Stimulated activated CD4-positive, alpha-beta T cell treated with anti-CD3 and anti-CD28 coated beads, Interleukin-1b, Interleukin-23, amount 100 ng/mL, for 24 hours (primary cell): ENCODE measurements around the gene OGT.
"Not testable (repeated sequence)": the region's sequence is repeated elsewhere in the genome, so short reads cannot be mapped to it uniquely, and the experiment has no call there.

ENCODE experiments used
- DNase-seq, 4 experiments: peaks; one replicate each; pipeline ENCODE4 v3.0.0-alpha.2; 2020; ENCODE audit warnings: low read depth in 4 of 4, low spot score in 1 of 4

OGT gene

DNA sequence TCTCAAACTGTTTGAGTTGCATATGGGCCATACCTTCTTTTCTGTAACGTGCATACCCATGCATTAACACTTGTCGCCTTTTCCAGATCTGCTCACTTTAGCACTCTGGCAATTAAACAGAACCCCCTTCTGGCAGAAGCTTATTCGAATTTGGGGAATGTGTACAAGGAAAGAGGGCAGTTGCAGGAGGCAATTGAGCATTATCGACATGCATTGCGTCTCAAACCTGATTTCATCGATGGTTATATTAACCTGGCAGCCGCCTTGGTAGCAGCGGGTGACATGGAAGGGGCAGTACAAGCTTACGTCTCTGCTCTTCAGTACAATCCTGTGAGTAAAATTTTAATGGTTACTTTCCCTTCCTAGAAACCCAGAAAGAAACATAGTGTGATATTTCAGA lies 4.8 kb downstream of the OGT start:
- DNase-seq = no peak

DNA sequence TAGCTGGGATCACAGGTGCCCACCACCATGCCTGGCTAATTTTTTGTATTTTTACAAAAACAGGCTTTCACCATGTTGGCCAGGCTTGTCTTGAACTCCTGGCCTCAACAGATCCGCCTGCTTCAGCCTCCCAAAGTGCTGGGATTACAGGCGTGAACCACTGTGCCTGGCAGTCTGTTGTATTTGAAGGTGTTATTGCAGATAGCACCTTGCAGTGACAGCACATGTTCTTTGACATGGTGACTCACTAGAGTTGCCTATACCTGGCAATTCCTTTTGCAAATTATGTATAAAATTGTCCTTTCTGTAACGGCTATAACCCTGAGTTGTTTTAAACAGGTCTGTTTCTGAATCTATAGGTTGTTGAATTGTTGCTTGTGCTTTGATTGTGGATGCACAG lies 7.9 kb downstream of the OGT start:
- DNase-seq = no peak

GRCh38 chrX:71541210-71542022 lies 8.5 kb downstream of the OGT start:
- DNase-seq = no peak

GRCh38 chrX:71542411-71542810 lies 9.5 kb downstream of the OGT start:
- DNase-seq = no peak

DNA sequence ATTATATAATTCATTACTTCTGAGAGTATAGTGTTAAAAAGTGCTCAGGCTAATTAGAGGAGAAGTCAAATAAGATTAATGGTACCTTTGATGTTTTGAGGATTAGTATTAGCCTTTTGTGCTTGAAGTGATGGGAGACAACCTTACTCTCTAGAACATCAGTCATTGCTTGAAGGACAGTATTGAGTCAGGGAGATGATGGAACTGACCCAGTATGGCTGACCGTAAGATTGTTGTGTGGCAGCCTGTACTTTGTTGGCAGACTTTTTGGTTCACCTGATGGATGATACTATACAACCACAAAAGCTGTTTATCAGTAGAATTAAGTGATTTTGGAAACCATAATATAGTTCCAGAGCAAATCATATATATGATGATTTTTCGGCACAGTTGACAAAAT lies 9.9 kb downstream of the OGT start:
- DNase-seq = no peak

DNA sequence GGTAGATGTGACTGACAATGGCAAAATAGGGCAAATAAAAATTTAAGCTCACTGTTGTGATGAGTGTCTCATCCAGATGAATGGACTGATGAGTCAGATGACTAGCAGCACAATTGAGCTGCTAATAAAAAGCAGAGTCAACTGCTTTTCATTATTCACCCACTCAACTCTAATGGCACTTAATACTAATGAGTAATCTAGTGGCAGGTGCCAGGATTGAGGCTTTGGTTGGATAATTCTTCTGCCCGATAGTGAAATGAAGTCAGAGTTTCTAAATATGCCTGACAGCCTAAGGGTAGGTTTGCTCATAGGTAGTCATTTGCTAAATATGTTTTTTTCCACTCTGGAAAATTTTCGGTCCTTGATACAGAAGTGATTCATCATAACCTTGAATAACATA lies 10.4 kb downstream of the OGT start:
- DNase-seq = no peak

GRCh38 chrX:71545364-71545763 lies 12.5 kb downstream of the OGT start:
- DNase-seq = no peak

DNA sequence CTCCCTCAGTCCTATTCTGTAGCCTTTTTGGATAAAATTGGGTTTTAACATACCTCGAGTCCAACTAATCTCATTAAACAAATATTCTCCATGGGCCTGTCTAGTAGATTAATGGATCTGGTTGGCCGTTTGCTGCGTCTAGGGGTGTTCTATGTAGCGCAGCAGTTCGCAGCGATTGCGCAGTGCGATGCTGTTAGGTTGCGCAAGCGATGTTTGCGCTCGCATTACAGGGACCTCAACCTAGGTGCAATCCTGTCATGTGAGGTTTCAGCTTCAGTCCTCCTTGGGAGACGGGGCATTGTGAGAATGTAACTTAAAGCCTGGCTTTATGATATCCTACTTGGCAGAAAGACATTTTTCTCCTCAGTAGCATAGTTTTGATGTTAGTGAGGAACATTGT lies 14.0 kb downstream of the OGT start:
- DNase-seq = no peak

DNA sequence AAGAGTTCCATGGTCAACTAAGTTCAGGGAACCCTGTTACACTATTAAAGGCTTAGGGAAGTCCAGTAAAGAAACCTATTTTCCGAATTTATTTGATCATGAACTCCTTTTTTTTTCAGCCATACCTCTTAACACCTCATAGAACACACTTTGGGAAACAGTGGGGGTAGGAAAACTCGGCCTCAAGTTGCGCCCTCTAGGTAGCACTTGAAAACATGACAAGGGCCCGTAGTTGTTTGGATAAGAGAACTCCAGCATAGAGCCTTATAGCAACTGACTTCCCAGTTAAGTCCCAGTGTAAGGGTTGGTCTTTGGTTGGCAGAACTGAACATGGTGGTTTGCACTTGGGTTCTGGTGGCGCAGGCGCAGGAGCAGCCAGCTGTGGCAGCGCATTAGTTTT lies 14.4 kb downstream of the OGT start:
- no peak for DNase-seq

GRCh38 chrX:71549986-71550385 lies 17.1 kb downstream of the OGT start:
- DNase-seq = no peak

GRCh38 chrX:71550578-71550977 lies 17.7 kb downstream of the OGT start:
- no peak for DNase-seq

DNA sequence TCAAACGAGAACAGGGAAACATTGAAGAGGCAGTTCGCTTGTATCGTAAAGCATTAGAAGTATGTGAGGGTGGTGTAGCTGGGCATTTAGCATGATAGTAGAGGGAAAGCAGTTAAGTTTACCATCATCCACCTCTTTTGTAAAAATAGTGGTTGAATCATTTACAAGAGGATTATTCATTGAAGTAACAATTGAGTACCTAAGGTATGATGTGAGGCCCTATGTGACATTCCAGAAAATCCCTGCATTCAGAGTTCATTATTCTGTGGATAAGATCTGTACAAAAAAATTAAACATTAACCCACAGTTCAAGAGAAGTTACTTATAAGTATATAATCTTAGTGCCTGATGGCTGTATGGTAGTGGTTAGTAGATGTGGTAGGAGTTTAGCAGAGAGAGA lies 23.1 kb downstream of the OGT start:
- DNase-seq = no peak

GRCh38 chrX:71558920-71559319 lies 26.0 kb downstream of the OGT start:
- no peak for DNase-seq

DNA sequence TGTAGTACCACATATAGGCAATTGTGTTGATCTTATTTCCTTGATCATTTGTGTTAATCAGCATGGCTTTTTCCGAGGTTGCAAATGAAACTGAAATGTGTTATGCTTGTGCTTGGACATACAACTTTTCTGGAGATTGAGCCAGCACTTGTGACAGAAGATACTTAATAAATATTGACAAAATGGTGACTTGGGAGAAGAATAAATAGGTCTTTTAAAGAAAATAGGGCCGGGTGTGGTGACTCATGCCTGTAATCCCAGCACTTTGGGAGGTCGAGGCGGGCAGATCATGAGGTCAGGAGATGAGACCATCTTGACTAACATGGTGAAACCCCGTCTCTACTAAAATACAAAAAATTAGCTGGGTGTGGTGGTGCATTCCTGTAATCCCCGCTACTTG lies 26.9 kb downstream of the OGT start:
- not testable (repeated sequence) for DNase-seq

- no peak for DNase-seq
Observed at GRCh38 chrX:71563921-71564320, 31.0 kb downstream of the OGT start.

DNA sequence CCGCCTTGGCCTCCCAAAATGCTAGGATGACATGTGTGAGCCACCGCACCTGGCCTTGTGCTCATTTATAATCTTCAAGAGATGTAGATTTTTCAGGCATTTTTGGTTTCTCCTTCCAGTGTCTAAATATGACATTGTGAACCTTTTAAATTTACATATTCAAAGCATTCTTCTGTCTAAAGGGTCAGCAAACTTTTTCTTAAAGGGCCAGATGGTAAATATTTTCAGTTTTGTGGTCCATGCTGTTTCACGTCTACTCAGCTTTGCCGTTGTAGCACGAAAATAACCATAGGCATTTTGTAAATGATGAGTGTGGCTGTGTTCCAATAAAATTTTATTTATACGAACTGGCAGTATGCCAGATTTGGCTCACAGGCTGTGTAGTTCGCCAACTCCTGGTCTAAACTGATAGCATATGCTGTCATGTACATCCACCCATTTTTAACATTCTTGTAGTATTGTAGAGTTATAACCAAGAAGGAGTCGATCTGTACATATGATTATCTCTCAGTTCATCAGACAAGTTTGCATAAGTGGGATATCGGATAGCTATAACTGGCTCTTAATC lies 32.7 kb downstream of the OGT start:
- DNase-seq = no peak

- DNase-seq = not testable (repeated sequence)
Observed at GRCh38 chrX:71571390-71571789, 38.5 kb downstream of the OGT start.

- DNase-seq = no peak
Observed at GRCh38 chrX:71573590-71573989, 40.7 kb downstream of the OGT start.

DNA sequence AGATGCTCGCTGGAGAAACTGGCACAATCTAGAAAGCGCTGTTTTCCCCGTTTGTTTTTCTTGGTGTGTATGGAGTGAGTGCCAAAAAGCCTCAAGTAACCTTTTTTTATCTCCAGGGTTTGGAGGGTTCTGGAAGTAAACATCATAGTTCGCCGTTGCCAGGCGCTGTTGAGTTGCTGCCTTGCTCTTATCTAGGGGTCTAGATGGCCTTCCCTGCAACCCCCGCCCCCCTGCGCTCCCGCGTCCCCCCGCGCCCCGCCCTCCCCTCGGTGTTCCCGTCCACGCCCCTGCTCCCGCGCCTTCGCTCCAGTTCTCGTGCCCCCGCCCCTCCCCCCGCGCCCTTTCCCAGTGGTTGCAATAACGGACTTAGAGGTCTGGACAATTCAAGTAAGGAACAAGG lies 44.8 kb downstream of the OGT start:
- DNase-seq = no peak

GRCh38 chrX:71578253-71579135 lies 45.6 kb downstream of the OGT start, which contains the start of gene GCNA:
Gene GCNA, plus strand, starts transcription at chrX:71578437. Its CDS starts 2,385 bp downstream, at chrX:71580822.
- DNase-seq = no peak

GRCh38 chrX:71579136-71579989 lies 46.5 kb downstream of the OGT start:
- DNase-seq = no peak
